ENCODE results near the gene NID1. TPM values are rescaled to one million over a fixed set of nuclear protein-coding genes. Genes with fewer than 3 reads are reported as not detected.
"Not testable (repeated sequence)": the region's sequence is repeated elsewhere in the genome, so short reads cannot be mapped to it uniquely, and the experiment has no call there.

NID1 gene
- total and polyA plus RNA-seq, 2 donors (not counting 3 experiments of a cell fraction or from before 2014, with no cell fraction given) = 87.0 to 109 TPM

DNA sequence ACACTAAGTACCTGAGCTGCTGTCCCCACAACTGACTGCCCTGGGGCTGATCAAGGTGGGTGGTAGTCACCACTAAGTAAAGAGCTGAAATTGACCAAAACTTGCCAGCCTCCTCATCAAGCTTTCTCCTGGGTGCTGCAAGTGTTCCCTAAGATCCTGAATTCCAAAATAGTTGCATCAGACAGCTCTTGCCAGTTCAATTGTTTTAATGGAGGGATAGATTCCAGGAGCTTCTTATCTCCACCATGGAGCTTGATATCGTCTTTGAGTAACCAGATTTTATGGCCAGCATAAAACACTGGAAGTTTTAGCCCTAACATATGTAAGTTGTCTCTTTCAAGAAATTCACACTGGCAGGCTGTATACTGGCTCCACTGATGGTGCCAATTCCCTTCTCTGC is 90.3 kb downstream of the NID1 start:
- no peak overlapping the region for H3K4me3 ChIP-seq (replicated peaks in 1 of 3; ENCODE audit: insufficient read depth in 1 of 3, low read depth in 1 of 3, low read length in 3 of 3)
- no peak for DNase-seq (ENCODE audit: low read depth, low spot score)
- no peak overlapping the region for H3K4me2 ChIP-seq (ENCODE audit: insufficient read depth, low read length)
- H3K79me2 ChIP-seq (ENCODE audit: control insufficient read depth, insufficient read depth, low read length) = no peaks in the 10 kb centered on the region
- H4K20me1 ChIP-seq (replicated peaks; ENCODE audit: control insufficient read depth, extremely low read depth, insufficient read depth, low read length) = no peaks in the 10 kb centered on the region
- POLR2A ChIA-PET = interaction anchor here (0.6 kb wide), 1 partner anchor 653 kb away, joined by 3 read pairs; no protein-coding TSS in a partner anchor
- dilution Hi-C loops (cut with MboI; ENCODE audit: extremely low pct_ligation_motif_present, low sequenced_read_pairs) = no loop called here
- intact Hi-C loops (cut with micrococcal nuclease) = no loop called here
- no TSS peak for BruUV-seq (replicated peaks)
- TF ChIP-seq MYC (IDR thresholded peaks at IDR 0.05; ENCODE audit: low read depth, low read length) (no peak), JUN (IDR thresholded peaks at IDR 0.05; ENCODE audit: borderline replicate concordance, insufficient read depth, insufficient read length, low read depth) (no peak), EZH2 (IDR thresholded peaks at IDR 0.05; ENCODE audit: borderline replicate concordance, low read depth, low read length, severe bottlenecking) (no peak), GATA2 (IDR thresholded peaks at IDR 0.05; ENCODE audit: insufficient read depth, insufficient read length, low read depth, low read length) (no peak), POLR2AphosphoS5 (IDR thresholded peaks at IDR 0.05; ENCODE audit: insufficient read depth, low read depth, low read length) (no peak), POLR2A (IDR thresholded peaks at IDR 0.05; ENCODE audit: low read depth, low read length) (no peak), FOS (IDR thresholded peaks at IDR 0.05; ENCODE audit: borderline replicate concordance, insufficient read depth, low read length) (no peak)
- TF ChIP-seq, protein P1, sequence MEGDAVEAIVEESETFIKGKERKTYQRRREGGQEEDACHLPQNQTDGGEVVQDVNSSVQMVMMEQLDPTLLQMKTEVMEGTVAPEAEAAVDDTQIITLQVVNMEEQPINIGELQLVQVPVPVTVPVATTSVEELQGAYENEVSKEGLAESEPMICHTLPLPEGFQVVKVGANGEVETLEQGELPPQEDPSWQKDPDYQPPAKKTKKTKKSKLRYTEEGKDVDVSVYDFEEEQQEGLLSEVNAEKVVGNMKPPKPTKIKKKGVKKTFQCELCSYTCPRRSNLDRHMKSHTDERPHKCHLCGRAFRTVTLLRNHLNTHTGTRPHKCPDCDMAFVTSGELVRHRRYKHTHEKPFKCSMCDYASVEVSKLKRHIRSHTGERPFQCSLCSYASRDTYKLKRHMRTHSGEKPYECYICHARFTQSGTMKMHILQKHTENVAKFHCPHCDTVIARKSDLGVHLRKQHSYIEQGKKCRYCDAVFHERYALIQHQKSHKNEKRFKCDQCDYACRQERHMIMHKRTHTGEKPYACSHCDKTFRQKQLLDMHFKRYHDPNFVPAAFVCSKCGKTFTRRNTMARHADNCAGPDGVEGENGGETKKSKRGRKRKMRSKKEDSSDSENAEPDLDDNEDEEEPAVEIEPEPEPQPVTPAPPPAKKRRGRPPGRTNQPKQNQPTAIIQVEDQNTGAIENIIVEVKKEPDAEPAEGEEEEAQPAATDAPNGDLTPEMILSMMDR (IDR thresholded peaks at IDR 0.05; ENCODE audit: extremely low read depth in 1 of 2, insufficient read depth in 1 of 2, low read depth in 1 of 2, low read length in 2 of 2) = no peak
- TF ChIP-seq, protein P2, sequence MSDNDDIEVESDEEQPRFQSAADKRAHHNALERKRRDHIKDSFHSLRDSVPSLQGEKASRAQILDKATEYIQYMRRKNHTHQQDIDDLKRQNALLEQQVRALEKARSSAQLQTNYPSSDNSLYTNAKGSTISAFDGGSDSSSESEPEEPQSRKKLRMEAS (IDR thresholded peaks at IDR 0.05; ENCODE audit: insufficient read depth, insufficient read length) = no peak
- peaks cover 22% of the 10 kb centered on the region for H3K4me1 ChIP-seq (ENCODE audit: control insufficient read depth, extremely low read depth, insufficient read depth, low read length)
- H3K9me1 ChIP-seq (replicated peaks; ENCODE audit: control insufficient read depth, extremely low read depth, insufficient read depth, low read length) = no peaks in the 10 kb centered on the region
- H3K9ac ChIP-seq (replicated peaks; ENCODE audit: extremely low read depth, insufficient read depth, low read length) = no peak overlapping the region
- no peaks in the 10 kb centered on the region for H3K27me3 ChIP-seq (ENCODE audit: control insufficient read depth in 2 of 2, insufficient read depth in 2 of 2, low read length in 2 of 2)
- H2AFZ ChIP-seq (ENCODE audit: low read depth, low read length) = no peak overlapping the region
- no peak overlapping the region for H3K27ac ChIP-seq (ENCODE audit: insufficient read depth, low read depth, low read length)
- CTCF ChIA-PET = interaction anchor here (0.5 to 3.8 kb wide), 7 partner anchors 9 to 374 kb away, joined by 3 to 13 read pairs (median 4); no protein-coding TSS in a partner anchor
- FAIRE-seq = no peak
- peaks cover 2 to 21% of the 10 kb centered on the region in 2 experiments for H3K36me3 ChIP-seq (ENCODE audit: control insufficient read depth in 2 of 2, extremely low read depth in 1 of 2, insufficient read depth in 2 of 2, low read length in 2 of 2)
- no peaks in the 10 kb centered on the region for H3K9me3 ChIP-seq (replicated peaks; ENCODE audit: control insufficient read depth, insufficient read depth, low read length)

- H3K36me3 ChIP-seq (ENCODE audit: control insufficient read depth in 2 of 2, extremely low read depth in 1 of 2, insufficient read depth in 2 of 2, low read length in 2 of 2); dilution Hi-C loops (cut with MboI; ENCODE audit: extremely low pct_ligation_motif_present, low sequenced_read_pairs); H3K9me1 ChIP-seq (replicated peaks; ENCODE audit: control insufficient read depth, extremely low read depth, insufficient read depth, low read length); FAIRE-seq; H4K20me1 ChIP-seq (replicated peaks; ENCODE audit: control insufficient read depth, extremely low read depth, insufficient read depth, low read length); H3K9ac ChIP-seq (replicated peaks; ENCODE audit: extremely low read depth, insufficient read depth, low read length); DNase-seq (ENCODE audit: low read depth, low spot score); H3K27me3 ChIP-seq (ENCODE audit: control insufficient read depth in 2 of 2, insufficient read depth in 2 of 2, low read length in 2 of 2); BruUV-seq (replicated peaks); H3K79me2 ChIP-seq (ENCODE audit: control insufficient read depth, insufficient read depth, low read length); H3K4me2 ChIP-seq (ENCODE audit: insufficient read depth, low read length); H3K9me3 ChIP-seq (replicated peaks; ENCODE audit: control insufficient read depth, insufficient read depth, low read length); H3K4me3 ChIP-seq (replicated peaks in 1 of 3; ENCODE audit: insufficient read depth in 1 of 3, low read depth in 1 of 3, low read length in 3 of 3): not testable (repeated sequence)
- H2AFZ ChIP-seq (ENCODE audit: low read depth, low read length) = peak overlapping the region; percentile 90
- ChIA-PET CTCF (interaction anchor here (0.5 to 5.0 kb wide), 53 partner anchors 10 to 914 kb away, joined by 3 to 124 read pairs (median 8); partner anchors contain the start of genes B3GALNT2, LYST and NID1), POLR2A (interaction anchor here (1.4 kb wide), 1 partner anchor 107 kb away, joined by 7 read pairs; no protein-coding TSS in a partner anchor)
- intact Hi-C loops (cut with micrococcal nuclease) = loop anchor here (1.0 kb wide), 3 partner anchors 12 to 55 kb away; no protein-coding TSS in a partner anchor
- peaks cover 22% of the 10 kb centered on the region for H3K4me1 ChIP-seq (ENCODE audit: control insufficient read depth, extremely low read depth, insufficient read depth, low read length)
- H3K27ac ChIP-seq (ENCODE audit: insufficient read depth, low read depth, low read length) = peak overlapping the region; percentile 64
Measured at GRCh38 chr1:235972691-235973090, 92.2 kb downstream of the NID1 start.

All from endothelial cell of umbilical vein (primary cell).